ENCODE results near the gene PACRG.

DNA sequence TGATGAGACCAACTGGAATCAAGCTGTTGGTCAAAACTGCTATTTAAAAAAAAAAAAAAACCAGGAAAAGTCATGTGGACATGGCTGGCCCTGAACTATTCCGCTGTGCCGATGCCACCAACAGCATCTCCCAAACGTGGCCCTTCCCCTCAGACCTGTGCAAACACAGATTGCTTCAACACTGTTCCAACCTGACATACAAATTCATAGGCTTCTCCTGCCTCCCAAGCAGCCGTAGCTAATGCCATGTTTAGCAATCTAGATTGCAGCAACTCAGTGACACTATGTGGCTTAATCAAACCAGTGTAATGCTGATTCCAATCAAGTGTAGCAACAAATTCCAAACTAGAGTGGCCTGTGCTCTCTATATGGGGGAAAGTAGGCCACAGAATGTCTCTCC is 16.4 kb upstream of the PACRG start:
- TF ChIP-seq, protein P1, sequence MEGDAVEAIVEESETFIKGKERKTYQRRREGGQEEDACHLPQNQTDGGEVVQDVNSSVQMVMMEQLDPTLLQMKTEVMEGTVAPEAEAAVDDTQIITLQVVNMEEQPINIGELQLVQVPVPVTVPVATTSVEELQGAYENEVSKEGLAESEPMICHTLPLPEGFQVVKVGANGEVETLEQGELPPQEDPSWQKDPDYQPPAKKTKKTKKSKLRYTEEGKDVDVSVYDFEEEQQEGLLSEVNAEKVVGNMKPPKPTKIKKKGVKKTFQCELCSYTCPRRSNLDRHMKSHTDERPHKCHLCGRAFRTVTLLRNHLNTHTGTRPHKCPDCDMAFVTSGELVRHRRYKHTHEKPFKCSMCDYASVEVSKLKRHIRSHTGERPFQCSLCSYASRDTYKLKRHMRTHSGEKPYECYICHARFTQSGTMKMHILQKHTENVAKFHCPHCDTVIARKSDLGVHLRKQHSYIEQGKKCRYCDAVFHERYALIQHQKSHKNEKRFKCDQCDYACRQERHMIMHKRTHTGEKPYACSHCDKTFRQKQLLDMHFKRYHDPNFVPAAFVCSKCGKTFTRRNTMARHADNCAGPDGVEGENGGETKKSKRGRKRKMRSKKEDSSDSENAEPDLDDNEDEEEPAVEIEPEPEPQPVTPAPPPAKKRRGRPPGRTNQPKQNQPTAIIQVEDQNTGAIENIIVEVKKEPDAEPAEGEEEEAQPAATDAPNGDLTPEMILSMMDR (IDR thresholded peaks at IDR 0.05) = no peak
- no peak for TF ChIP-seq POLR2A (IDR thresholded peaks at IDR 0.05)
